Testis (tissue), 2 donors: ENCODE data around the gene RAPGEF5.

Experiments used
- CTCF ChIP-seq, 3 experiments: fragments of 450-650 bp in 2 of 3; fragments of 200-600 bp in 1 of 3; sonication (generic) in 1 of 3; IDR thresholded peaks; one replicate each; pipeline ENCODE4 v1.5.1; 2016 to 2019; ENCODE audit warnings: antibody characterized with exemption in 3 of 3, mild to moderate bottlenecking in 2 of 3, moderate library complexity in 1 of 3
- POLR2A ChIP-seq: fragments of 450-650 bp; IDR thresholded peaks from one replicate; pipeline ENCODE4 v1.6.1; 2017; ENCODE audit warnings: antibody characterized with exemption, mild to moderate bottlenecking, moderate library complexity

- TF ChIP-seq CTCF (IDR thresholded peaks at IDR 0.05) (no peak), POLR2A (no peak)
Measured at GRCh38 chr7:22354462-22354861, 2.5 kb downstream of the RAPGEF5 start.
